Trophoblast cell (in vitro differentiated cells and primary cell): Measurements from ENCODE around the gene PHGDH.

Experiments
- DNase-seq, 2 donors: peaks; one replicate each; pipeline ENCODE4 v3.0.0-alpha.2; 2016
- H2AFZ ChIP-seq: 2 replicates; pipeline ENCODE4 v1.6.1; 2013; ENCODE audit warnings: low read length, moderate library complexity, mild to moderate bottlenecking; ENCODE audit not compliant: insufficient read depth, poor library complexity
- H2AK5ac ChIP-seq: 2 replicates; pipeline ENCODE4 v1.6.1; 2013; ENCODE audit warnings: mild to moderate bottlenecking, low read length
- H2BK120ac ChIP-seq: 2 replicates; pipeline ENCODE4 v1.6.1; 2013; ENCODE audit warnings: low read length, mild to moderate bottlenecking, moderate library complexity; ENCODE audit not compliant: insufficient read depth, poor library complexity
- H2BK12ac ChIP-seq: 2 replicates; pipeline ENCODE4 v1.6.1; 2013; ENCODE audit warnings: mild to moderate bottlenecking, low read length, moderate library complexity
- H2BK5ac ChIP-seq: 2 replicates; pipeline ENCODE4 v1.6.1; 2013; ENCODE audit warnings: low read length, low read depth, moderate library complexity, mild to moderate bottlenecking; ENCODE audit not compliant: poor library complexity
- H3K14ac ChIP-seq: 2 replicates; pipeline ENCODE4 v1.6.1; 2013; ENCODE audit warnings: mild to moderate bottlenecking, low read length
- H3K18ac ChIP-seq: 2 replicates; pipeline ENCODE4 v1.6.1; 2013; ENCODE audit warnings: mild to moderate bottlenecking, low read length
- H3K23ac ChIP-seq: 2 replicates; pipeline ENCODE4 v1.6.1; 2013; ENCODE audit warnings: low read length
- H3K27ac ChIP-seq: 2 replicates; pipeline ENCODE4 v1.5.1; 2013; ENCODE audit warnings: low read depth, mild to moderate bottlenecking, inconsistent platforms, low read length, moderate library complexity
- H3K27me3 ChIP-seq: 2 replicates; pipeline ENCODE4 v1.6.1; 2013; ENCODE audit warnings: inconsistent platforms, mild to moderate bottlenecking, low read length, moderate library complexity; ENCODE audit not compliant: insufficient read depth
- H3K36me3 ChIP-seq, 2 experiments: 1 replicate in 1 of 2; 2 replicates in 1 of 2; pipeline ENCODE4 v1.6.1; 2013; ENCODE audit warnings: low read length in 2 of 2, mild to moderate bottlenecking in 2 of 2, moderate library complexity in 1 of 2; ENCODE audit not compliant: insufficient read depth in 2 of 2, control insufficient read depth in 1 of 2
- H3K4ac ChIP-seq: 2 replicates; pipeline ENCODE4 v1.6.1; 2013; ENCODE audit warnings: low read depth, mild to moderate bottlenecking, low read length, moderate library complexity
- H3K4me1 ChIP-seq, 2 experiments: 1 replicate in 1 of 2; 2 replicates in 1 of 2; pipeline ENCODE4 v1.6.1; 2013; ENCODE audit warnings: low read length in 2 of 2, mild to moderate bottlenecking in 2 of 2, moderate library complexity in 1 of 2; ENCODE audit not compliant: insufficient read depth in 2 of 2, control insufficient read depth in 1 of 2
- H3K4me2 ChIP-seq: 2 replicates; pipeline ENCODE4 v1.6.1; 2013; ENCODE audit warnings: inconsistent platforms, mild to moderate bottlenecking, low read length, moderate library complexity
- H3K4me3 ChIP-seq: 2 replicates; pipeline ENCODE4 v1.5.1; 2013; ENCODE audit warnings: mild to moderate bottlenecking, low read depth, low read length, inconsistent platforms
- H3K79me1 ChIP-seq: one replicate; pipeline ENCODE4 v1.6.1; 2013; ENCODE audit warnings: low read length
- H3K79me2 ChIP-seq: 2 replicates; pipeline ENCODE4 v1.6.1; 2013; ENCODE audit warnings: low read length, mild to moderate bottlenecking; ENCODE audit not compliant: control insufficient read depth, insufficient read depth, poor library complexity
- H3K9ac ChIP-seq: 2 replicates; pipeline ENCODE4 v1.6.1; 2013; ENCODE audit warnings: mild to moderate bottlenecking, low read length
- H3K9me3 ChIP-seq: 2 replicates; pipeline ENCODE4 v1.6.1; 2013; ENCODE audit warnings: low read depth, mild to moderate bottlenecking, control low read depth, inconsistent platforms, low read length; ENCODE audit not compliant: insufficient read depth
- H4K12ac ChIP-seq: 2 replicates; pipeline ENCODE4 v1.6.1; 2013; ENCODE audit warnings: low read depth, mild to moderate bottlenecking, low read length, moderate library complexity
- H4K8ac ChIP-seq: 2 replicates; pipeline ENCODE4 v1.6.1; 2013; ENCODE audit warnings: low read depth, mild to moderate bottlenecking, low read length, moderate library complexity
- H4K91ac ChIP-seq: one replicate; pipeline ENCODE4 v1.6.1; 2013; ENCODE audit warnings: low read depth, mild to moderate bottlenecking, low read length, moderate library complexity
- WGBS: extraction: QIAGEN DNeasy Blood & Tissue Kit; methylation state at CpG from one replicate; pipeline ENCODE4 v1.1.7; 2013; ENCODE audit warnings: missing lambda C conversion rate; ENCODE audit not compliant: insufficient read length, insufficient coverage; ENCODE audit errors: extremely low coverage; 5-methylcytosine and 5-hydroxymethylcytosine counted together

The PHGDH gene

DNA sequence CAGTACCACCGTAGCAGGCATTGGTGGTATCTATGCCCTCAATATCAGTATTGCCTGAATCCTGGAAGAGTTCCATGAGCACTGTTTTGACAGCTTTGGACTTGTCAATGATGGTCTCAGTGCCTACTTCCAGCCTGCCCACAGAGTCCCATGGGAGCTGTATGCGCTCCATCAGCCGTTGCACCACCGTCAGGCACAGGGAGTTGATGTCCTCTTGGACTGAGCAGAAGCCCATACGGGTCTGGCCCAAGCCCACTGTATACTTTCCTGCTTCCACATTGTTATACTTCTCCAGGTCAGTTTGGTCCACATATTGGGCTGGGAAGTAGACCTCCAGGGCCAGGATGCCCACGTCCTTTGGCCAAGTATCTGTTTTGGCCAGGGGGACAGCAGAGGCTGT lies 52.5 kb downstream of the PHGDH start:
- H4K91ac ChIP-seq: no peak overlapping the region
- no peak overlapping the region for H4K8ac ChIP-seq
- no CpG with 5 or more reads among the region's 6 CpGs for WGBS
- no peaks in the 10 kb centered on the region for H3K4me1 ChIP-seq
- no peak overlapping the region for H4K12ac ChIP-seq
- H3K14ac ChIP-seq: no peak overlapping the region
- no peaks in the 10 kb centered on the region for H3K79me2 ChIP-seq
- H3K36me3 ChIP-seq: no peaks in the 10 kb centered on the region
- no peak overlapping the region for H2AK5ac ChIP-seq
- no peak overlapping the region for H3K18ac ChIP-seq
- H3K4ac ChIP-seq: no peak overlapping the region
- peak overlapping the region; percentile 83 for H3K23ac ChIP-seq
- no peak for DNase-seq
- H3K27ac ChIP-seq: no peak overlapping the region
- no peak overlapping the region for H2BK120ac ChIP-seq
- H3K27me3 ChIP-seq: no peaks in the 10 kb centered on the region
- no peak overlapping the region for H3K4me2 ChIP-seq
- no peak overlapping the region for H2BK5ac ChIP-seq
- no peak overlapping the region for H3K4me3 ChIP-seq
- no peak overlapping the region for H3K9ac ChIP-seq
- H2BK12ac ChIP-seq: no peak overlapping the region
- H2AFZ ChIP-seq: no peak overlapping the region
- H3K79me1 ChIP-seq: no peaks in the 10 kb centered on the region
- H3K9me3 ChIP-seq: peaks cover 5% of the 10 kb centered on the region

DNA sequence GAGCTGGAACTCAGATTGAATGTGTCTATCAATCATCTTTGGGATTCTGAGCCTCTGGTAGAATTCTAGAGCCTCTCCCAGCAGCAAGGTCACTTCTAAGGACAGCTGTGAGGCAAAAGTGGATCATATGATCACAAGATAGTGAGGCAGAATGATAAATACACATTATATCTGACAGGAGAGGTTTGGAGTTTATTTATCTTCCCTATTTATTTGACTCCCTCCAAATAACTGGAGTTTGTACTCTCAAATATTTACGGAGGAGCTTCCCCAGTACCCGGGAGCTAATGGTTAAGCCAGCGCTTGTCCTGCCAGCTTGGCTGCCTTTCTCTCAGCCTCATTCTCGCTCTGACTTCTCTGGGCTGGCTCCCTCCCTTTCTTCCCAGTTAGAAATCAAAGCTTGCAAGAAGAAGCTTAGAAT lies 54.6 kb downstream of the PHGDH start:
- H2AK5ac ChIP-seq: no peak overlapping the region
- H4K8ac ChIP-seq: no peak overlapping the region
- no peak overlapping the region for H2BK12ac ChIP-seq
- no peak overlapping the region for H3K4me3 ChIP-seq
- no peaks in the 10 kb centered on the region for H3K4me1 ChIP-seq
- no peak overlapping the region for H3K9ac ChIP-seq
- H3K14ac ChIP-seq: no peak overlapping the region
- no peak overlapping the region for H2AFZ ChIP-seq
- H2BK5ac ChIP-seq: no peak overlapping the region
- H3K4me2 ChIP-seq: no peak overlapping the region
- no peaks in the 10 kb centered on the region for H3K36me3 ChIP-seq
- no peak overlapping the region for H2BK120ac ChIP-seq
- DNase-seq: no peak
- no peak overlapping the region for H4K91ac ChIP-seq
- H3K79me1 ChIP-seq: no peaks in the 10 kb centered on the region
- H3K9me3 ChIP-seq: peaks cover 5% of the 10 kb centered on the region
- H3K79me2 ChIP-seq: no peaks in the 10 kb centered on the region
- no peak overlapping the region for H3K27ac ChIP-seq
- H3K4ac ChIP-seq: no peak overlapping the region
- no peak overlapping the region for H3K23ac ChIP-seq
- no CpG with 5 or more reads among the region's 4 CpGs for WGBS
- no peak overlapping the region for H3K18ac ChIP-seq
- H4K12ac ChIP-seq: no peak overlapping the region
- H3K27me3 ChIP-seq: no peaks in the 10 kb centered on the region

DNA sequence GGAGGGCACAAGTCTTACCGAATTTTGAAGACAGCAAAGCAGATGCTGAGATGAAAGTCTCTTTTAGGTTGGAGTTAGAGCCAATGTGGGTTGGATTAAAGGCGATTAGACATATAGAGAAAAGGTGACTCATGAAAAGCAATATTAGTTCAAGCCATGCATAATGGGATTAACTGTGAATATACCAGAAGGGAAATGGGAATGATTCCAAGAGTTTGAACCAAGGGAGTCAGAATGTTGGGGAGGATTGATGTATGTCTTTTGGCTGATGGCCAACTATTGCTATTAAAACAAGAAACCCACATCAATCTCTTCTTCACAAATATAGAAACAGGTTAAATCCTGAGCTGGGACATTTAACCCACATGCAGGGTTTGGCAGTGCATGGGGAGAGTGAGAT lies 55.8 kb downstream of the PHGDH start:
- no peak for DNase-seq
- H3K9ac ChIP-seq: no peak overlapping the region
- WGBS: no CpG with 5 or more reads among the region's 2 CpGs
- H3K9me3 ChIP-seq: peaks cover 5% of the 10 kb centered on the region
- no peak overlapping the region for H3K4ac ChIP-seq
- H2BK120ac ChIP-seq: no peak overlapping the region
- no peaks in the 10 kb centered on the region for H3K79me2 ChIP-seq
- no peak overlapping the region for H2AFZ ChIP-seq
- no peak overlapping the region for H3K27ac ChIP-seq
- no peak overlapping the region for H3K4me2 ChIP-seq
- no peak overlapping the region for H3K23ac ChIP-seq
- no peaks in the 10 kb centered on the region for H3K79me1 ChIP-seq
- H4K8ac ChIP-seq: no peak overlapping the region
- H2BK5ac ChIP-seq: no peak overlapping the region
- H4K12ac ChIP-seq: no peak overlapping the region
- no peak overlapping the region for H2BK12ac ChIP-seq
- no peak overlapping the region for H4K91ac ChIP-seq
- no peak overlapping the region for H3K14ac ChIP-seq
- H3K36me3 ChIP-seq: no peaks in the 10 kb centered on the region
- no peak overlapping the region for H2AK5ac ChIP-seq
- H3K18ac ChIP-seq: no peak overlapping the region
- H3K27me3 ChIP-seq: no peaks in the 10 kb centered on the region
- no peaks in the 10 kb centered on the region for H3K4me1 ChIP-seq
- H3K4me3 ChIP-seq: no peak overlapping the region

DNA sequence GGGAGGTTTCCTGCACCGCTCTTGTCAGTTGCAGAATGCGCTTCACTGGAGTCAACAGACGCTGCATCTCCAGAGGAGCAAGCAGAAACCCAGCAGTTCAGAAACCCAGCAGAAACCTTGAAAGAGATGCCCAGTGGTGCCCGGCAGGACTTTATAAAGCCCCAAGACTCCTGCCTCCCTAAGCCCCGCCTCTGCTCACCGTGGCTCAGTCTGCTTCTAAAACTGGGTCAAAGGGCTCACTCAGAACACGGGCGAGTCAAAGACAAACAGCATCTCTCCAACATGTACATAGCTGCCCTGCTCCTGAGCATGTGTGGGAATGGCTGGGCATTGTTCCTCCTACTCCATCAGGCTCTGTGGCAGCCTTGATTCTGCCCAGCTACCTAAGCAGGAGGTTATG lies 57.0 kb downstream of the PHGDH start, which contains the start of gene HMGCS2:
Gene HMGCS2, minus strand, starts transcription at position 128 of the 400 bp plus-strand sequence. Its CDS starts 61 bp downstream, at position 67.
- Histone ChIP-seq H3K23ac (no peak within 1 kb of the TSS), H3K79me1 (no peaks in the 10 kb centered on the region), H4K91ac (no peak within 1 kb of the TSS), H2BK5ac (no peak within 1 kb of the TSS), H3K9ac (no peak within 1 kb of the TSS), H2BK120ac (no peak within 1 kb of the TSS), H3K36me3 (no peaks in the 10 kb centered on the region), H3K4ac (no peak within 1 kb of the TSS), H3K9me3 (peaks cover 5% of the 10 kb centered on the region), H4K8ac (no peak within 1 kb of the TSS), H2AK5ac (no peak within 1 kb of the TSS), H3K14ac (no peak within 1 kb of the TSS), H3K4me3 (no peak within 1 kb of the TSS), H3K27me3 (no peaks in the 10 kb centered on the region), H3K4me2 (no peak within 1 kb of the TSS), H3K4me1 (peaks cover 0 to 3% of the 10 kb centered on the region in 2 experiments), H3K27ac (no peak within 1 kb of the TSS), H3K79me2 (no peaks in the 10 kb centered on the region), H2BK12ac (no peak within 1 kb of the TSS), H4K12ac (no peak within 1 kb of the TSS), H3K18ac (no peak within 1 kb of the TSS), H2AFZ (no peak within 1 kb of the TSS)
- no peak for DNase-seq
- no CpG with 5 or more reads among the region's 8 CpGs for WGBS
